Measurements from ENCODE around the gene PRSS16.
"Not testable (repeated sequence)": the region's sequence is repeated elsewhere in the genome, so short reads cannot be mapped to it uniquely, and the experiment has no call there.

PRSS16 gene, protein sequence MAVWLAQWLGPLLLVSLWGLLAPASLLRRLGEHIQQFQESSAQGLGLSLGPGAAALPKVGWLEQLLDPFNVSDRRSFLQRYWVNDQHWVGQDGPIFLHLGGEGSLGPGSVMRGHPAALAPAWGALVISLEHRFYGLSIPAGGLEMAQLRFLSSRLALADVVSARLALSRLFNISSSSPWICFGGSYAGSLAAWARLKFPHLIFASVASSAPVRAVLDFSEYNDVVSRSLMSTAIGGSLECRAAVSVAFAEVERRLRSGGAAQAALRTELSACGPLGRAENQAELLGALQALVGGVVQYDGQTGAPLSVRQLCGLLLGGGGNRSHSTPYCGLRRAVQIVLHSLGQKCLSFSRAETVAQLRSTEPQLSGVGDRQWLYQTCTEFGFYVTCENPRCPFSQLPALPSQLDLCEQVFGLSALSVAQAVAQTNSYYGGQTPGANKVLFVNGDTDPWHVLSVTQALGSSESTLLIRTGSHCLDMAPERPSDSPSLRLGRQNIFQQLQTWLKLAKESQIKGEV

DNA sequence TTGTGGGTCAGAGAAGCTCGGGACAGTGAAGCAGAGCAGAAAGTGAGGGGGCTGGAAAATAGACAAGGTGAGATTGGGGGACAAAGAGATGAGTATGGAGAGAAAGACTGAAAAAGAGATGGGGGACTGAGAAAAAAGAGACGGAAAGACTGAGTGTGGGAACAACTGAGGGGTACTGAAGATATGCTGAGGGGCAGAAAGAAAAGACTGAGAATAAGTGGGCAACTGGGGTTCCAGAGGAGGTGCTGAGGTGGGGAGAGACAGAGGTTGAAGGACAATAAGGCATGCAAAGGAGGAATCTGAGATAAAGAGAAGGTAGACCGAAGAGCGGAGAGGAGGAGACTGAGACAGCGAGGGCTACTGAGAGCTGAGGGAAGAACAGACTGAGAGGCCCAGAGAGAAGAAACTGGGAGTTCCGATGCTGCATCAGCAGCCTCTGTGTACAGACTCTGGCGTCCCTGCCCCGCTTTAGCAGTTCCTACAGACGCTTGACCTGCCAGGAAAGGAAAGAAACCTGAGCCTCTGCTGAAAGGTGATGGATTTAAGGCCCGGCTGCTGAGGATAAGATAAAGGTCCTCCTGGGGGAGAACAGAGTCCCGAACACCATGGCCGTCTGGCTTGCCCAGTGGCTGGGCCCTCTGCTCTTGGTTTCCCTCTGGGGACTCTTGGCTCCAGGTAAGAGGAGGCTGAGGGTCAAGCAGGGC, at the start of gene PRSS16:
TSS of gene PRSS16 (plus strand) at position 569 of the 704 bp plus-strand sequence. CDS start at position 606, 37 bp downstream.
- no peak within 1 kb of the TSS for H3K9ac ChIP-seq
- H3K36me3 ChIP-seq: no peaks in the 10 kb centered on the region
- H3K4me3 ChIP-seq: no peak within 1 kb of the TSS
- H3K4me2 ChIP-seq: no peak within 1 kb of the TSS
- H4K20me1 ChIP-seq: no peaks in the 10 kb centered on the region
- H3K27me3 ChIP-seq: peaks cover 0 to 19% (median 6%) of the 10 kb centered on the region in 11 experiments; a peak in 10 of 22 replicates
- no peak within 1 kb of the TSS for H3K27ac ChIP-seq
- no peak for TF ChIP-seq Cebpa-rat (IDR thresholded peaks at IDR 0.05)
- no peaks in the 10 kb centered on the region; a peak in 1 of 20 replicates for H3K4me1 ChIP-seq
- H3K9me3 ChIP-seq (replicated peaks in 1 of 11): peaks cover 0 to 11% (median 5%) of the 10 kb centered on the region in 11 experiments; a peak in 13 of 22 replicates

DNA sequence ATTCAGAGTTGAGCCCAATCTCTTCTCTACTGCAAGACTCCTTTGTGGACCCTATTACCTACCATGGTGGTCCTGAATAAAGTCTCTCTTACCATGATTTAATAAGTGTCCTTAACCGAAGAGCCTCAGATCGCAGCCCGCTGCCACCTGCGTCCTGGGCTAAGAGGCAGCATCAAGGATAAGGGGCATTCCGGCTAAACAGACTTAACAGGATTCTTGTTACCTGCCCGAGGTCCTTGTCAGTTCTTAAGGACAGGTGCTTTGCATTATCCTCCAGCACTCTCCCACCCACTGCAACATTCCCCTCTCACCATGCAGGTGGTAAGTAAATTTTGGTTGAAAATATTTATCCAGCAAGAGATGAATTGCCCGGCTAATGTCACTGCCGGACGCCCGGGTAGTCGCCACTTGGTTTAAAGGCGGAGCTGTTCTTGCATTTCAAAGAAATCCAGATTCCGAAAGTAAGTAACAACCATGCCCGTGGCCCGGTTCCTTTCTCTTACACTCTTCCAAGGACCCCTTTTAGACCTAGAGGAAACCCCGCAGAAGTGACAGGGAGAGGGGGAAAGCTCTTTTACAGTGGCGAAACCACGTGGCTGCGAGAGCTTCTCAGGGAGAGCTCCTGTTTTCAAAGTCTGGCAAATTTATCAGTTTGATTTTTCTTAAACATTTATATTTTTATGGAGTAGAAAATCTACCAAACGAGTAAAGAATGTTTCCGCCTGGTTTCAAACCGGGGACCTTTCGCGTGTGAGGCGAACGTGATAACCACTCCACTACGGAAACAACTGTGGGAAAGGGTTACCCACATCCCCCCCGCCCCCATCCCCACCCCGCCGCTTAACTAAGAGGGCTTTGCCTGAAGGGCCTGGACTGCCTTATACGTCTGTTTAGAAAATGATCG, 41.9 kb upstream of the PRSS16 start:
- Histone ChIP-seq H4K20me1 (no peaks in the 10 kb centered on the region), H3K27me3 (no peaks in the 10 kb centered on the region), H3K9me3 (replicated peaks in 1 of 11) (peaks cover 0 to 28% (median 9%) of the 10 kb centered on the region in 11 experiments; a peak in 14 of 22 replicates), H3K4me2 (no peak overlapping the region), H3K4me3 (no peak overlapping the region), H3K9ac (no peak overlapping the region), H3K36me3 (no peaks in the 10 kb centered on the region; a peak in 2 of 22 replicates), H3K27ac (no peak overlapping the region), H3K4me1 (no peaks in the 10 kb centered on the region)
- TF ChIP-seq Cebpa-rat (IDR thresholded peaks at IDR 0.05): no peak

DNA sequence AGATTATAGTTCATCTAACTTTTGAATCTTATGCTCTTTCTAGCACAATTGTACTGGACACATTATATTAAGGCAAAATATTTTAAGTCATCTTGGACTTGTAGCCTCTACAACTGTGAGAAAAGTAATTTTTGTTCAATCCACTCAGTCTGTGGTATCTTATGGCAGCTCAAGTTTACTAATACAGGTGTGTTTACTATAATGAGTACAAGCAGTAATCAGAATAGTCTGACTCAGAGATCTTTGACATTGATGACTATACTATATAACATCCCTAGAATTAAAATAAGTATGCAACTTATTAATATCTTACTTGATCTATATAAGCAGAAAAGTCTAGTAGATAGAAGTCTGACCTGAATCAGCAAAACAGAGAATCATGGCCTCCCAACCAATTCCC, 40.7 kb upstream of the PRSS16 start:
- Histone ChIP-seq H3K27ac (no peak overlapping the region), H3K9ac (no peak overlapping the region), H3K36me3 (no peaks in the 10 kb centered on the region; a peak in 2 of 22 replicates), H3K4me1 (no peaks in the 10 kb centered on the region), H3K27me3 (no peaks in the 10 kb centered on the region), H4K20me1 (no peaks in the 10 kb centered on the region), H3K9me3 (replicated peaks in 1 of 11) (peaks cover 10 to 39% (median 20%) of the 10 kb centered on the region in 11 experiments; a peak in 19 of 22 replicates), H3K4me3 (no peak overlapping the region), H3K4me2 (no peak overlapping the region)
- TF ChIP-seq Cebpa-rat (IDR thresholded peaks at IDR 0.05): no peak

DNA sequence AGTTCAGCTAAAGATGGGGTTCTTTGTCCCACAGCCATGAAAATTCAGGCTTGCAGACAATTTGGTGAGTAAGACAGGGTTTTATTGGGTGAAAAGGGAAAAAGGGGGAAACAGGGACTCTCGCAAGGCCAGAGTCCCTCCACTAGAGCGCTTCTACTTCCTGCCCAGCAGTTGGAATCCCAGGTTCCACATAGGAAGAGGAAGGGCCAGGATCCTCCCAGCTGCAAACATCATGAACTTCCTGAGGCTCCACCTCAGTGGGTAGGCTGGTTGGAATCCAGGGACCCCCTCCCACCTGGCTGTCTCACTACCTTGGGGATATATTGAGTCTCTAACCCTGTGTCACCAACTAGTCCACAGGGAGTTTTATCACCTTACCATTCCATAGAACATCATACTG, 39.5 kb upstream of the PRSS16 start:
- no peak for TF ChIP-seq Cebpa-rat (IDR thresholded peaks at IDR 0.05)
- no peak overlapping the region for H3K9ac ChIP-seq
- H3K4me3 ChIP-seq: no peak overlapping the region

DNA sequence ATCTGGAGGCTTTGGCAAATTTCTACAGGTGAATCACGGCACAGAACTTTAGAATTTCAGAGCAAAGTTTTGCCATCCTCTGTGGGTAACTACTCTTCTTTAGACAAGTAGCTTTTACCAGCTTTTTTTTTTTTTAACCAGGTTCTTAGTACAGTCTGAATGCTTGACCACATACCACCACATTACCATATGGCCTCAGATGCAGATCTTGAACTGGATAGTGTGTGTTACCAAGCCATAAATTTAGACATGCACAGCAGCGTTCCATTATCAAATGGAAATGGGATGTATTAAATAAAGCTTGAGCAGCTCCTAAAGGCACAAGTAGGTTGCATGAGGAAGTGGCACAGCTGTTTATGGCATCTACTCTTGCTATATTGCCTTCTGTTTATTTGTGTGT, 38.3 kb upstream of the PRSS16 start:
- no peak overlapping the region for H3K9ac ChIP-seq
- peaks cover 23 to 61% (median 39%) of the 10 kb centered on the region in 11 experiments for H3K9me3 ChIP-seq (replicated peaks in 1 of 11)
- H3K4me2 ChIP-seq: no peak overlapping the region
- H3K4me3 ChIP-seq: no peak overlapping the region
- H3K4me1 ChIP-seq: no peaks in the 10 kb centered on the region
- no peak overlapping the region for H3K27ac ChIP-seq
- no peak for TF ChIP-seq Cebpa-rat (IDR thresholded peaks at IDR 0.05)
- no peaks in the 10 kb centered on the region for H3K27me3 ChIP-seq
- no peaks in the 10 kb centered on the region; a peak in 2 of 22 replicates for H3K36me3 ChIP-seq
- H4K20me1 ChIP-seq: no peaks in the 10 kb centered on the region

More for the DNA sequence above, 39.5 kb upstream of the PRSS16 start:
- no peaks in the 10 kb centered on the region; a peak in 2 of 22 replicates for H3K36me3 ChIP-seq
- no peak overlapping the region for H3K4me2 ChIP-seq
- no peak overlapping the region for H3K27ac ChIP-seq
- H3K4me1 ChIP-seq: no peaks in the 10 kb centered on the region
- peaks cover 11 to 49% (median 28%) of the 10 kb centered on the region in 11 experiments; a peak in 19 of 22 replicates for H3K9me3 ChIP-seq (replicated peaks in 1 of 11)
- no peaks in the 10 kb centered on the region for H4K20me1 ChIP-seq
- H3K27me3 ChIP-seq: no peaks in the 10 kb centered on the region

DNA sequence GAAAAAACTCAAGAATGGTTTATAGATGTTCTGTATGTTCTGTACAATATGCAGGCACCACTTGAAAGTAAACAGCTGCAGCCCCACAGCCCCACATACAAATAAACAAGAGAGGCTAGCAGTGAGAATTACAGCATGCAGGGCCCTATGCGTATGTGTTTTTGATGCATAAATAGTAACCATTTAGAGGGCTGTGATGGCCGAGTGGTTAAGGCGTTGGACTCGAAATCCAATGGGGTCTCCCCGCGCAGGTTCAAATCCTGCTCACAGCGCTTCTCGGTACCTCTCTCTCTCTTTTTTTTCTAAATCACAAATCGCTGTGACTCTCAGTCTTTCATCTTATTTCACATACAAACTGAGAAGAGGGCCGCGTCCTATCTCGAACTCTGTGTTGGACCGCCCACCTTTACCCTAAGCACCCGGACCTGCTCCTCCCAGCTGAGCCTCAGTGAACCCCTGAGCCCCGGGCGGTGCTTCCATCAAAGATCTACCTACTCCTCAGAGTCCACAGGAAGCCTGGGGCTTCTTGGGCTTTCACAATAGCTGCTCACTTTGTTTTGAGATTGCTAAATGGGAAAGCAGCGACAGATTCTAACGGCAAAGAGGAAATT, 37.7 kb upstream of the PRSS16 start:
- Histone ChIP-seq H3K4me1 (no peaks in the 10 kb centered on the region), H3K27me3 (no peaks in the 10 kb centered on the region), H3K4me3 (no peak overlapping the region), H3K36me3 (no peaks in the 10 kb centered on the region; a peak in 3 of 22 replicates), H3K4me2 (no peak overlapping the region), H3K27ac (no peak overlapping the region), H3K9me3 (replicated peaks in 1 of 11) (peaks cover 27 to 66% (median 44%) of the 10 kb centered on the region in 11 experiments), H3K9ac (no peak overlapping the region), H4K20me1 (no peaks in the 10 kb centered on the region)
- no peak for TF ChIP-seq Cebpa-rat (IDR thresholded peaks at IDR 0.05)

DNA sequence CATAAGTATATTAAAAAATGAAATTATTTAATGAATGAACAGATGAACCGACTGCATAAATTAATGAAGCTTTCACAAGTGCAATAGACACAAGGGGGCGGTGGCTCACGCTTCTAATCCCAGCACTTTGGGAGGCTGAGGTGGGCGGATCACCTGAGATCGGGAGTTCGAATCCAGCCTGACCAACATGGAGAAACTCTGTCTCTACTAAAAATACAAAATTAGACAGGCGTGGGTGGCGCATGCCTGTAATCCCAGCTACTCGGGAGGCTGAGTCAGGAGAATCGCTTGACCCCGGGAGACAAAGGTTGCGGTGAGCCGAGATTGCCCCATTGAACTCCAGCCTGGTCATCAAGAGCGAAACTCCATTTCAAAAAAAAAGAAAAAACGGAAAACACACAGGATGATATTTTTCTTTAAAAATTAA, 34.4 kb upstream of the PRSS16 start:
- H3K9me3 ChIP-seq (replicated peaks in 1 of 11): peaks cover 56 to 93% (median 76%) of the 10 kb centered on the region in 11 experiments
- H3K36me3 ChIP-seq, H3K27me3 ChIP-seq, H4K20me1 ChIP-seq, H3K4me2 ChIP-seq, H3K4me3 ChIP-seq, H3K4me1 ChIP-seq, H3K9ac ChIP-seq, H3K27ac ChIP-seq: not testable (repeated sequence)

DNA sequence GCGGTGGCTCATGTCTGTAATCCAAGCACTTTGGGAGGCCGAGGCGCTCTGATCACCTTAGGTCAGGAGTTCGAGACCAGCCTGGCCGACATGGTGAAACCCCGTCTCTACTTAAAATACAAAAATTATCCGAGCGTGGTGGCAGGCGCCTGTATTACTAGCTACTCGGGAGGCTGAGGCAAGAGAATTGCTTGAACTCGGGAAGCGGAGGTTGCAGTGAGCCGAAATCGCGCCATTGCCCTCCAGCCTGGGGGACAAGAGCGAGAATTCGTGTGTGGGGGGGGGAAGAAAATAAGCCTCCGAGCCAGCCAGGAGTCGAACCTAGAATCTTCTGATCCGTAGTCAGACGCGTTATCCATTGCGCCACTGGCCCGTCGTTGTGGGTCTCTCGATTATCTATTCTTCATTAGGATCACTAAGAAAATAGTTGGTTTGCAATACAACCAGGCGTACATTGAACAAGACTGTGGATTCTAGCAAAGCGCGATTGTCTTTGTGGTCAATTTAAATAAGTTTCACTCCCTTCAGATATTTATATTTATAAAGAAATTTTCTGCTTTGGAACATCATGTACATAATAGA, 33.9 kb upstream of the PRSS16 start:
- Histone ChIP-seq H3K9ac (no peak overlapping the region), H3K4me1 (no peaks in the 10 kb centered on the region), H3K4me2 (no peak overlapping the region), H4K20me1 (no peaks in the 10 kb centered on the region), H3K27me3 (no peaks in the 10 kb centered on the region), H3K4me3 (no peak overlapping the region), H3K27ac (no peak overlapping the region), H3K9me3 (replicated peaks in 1 of 11) (peaks cover 59 to 93% (median 80%) of the 10 kb centered on the region in 11 experiments), H3K36me3 (peaks cover 0 to 7% (median 0%) of the 10 kb centered on the region in 11 experiments; a peak in 2 of 22 replicates)
- TF ChIP-seq Cebpa-rat (IDR thresholded peaks at IDR 0.05): no peak

Measured in BLaER1 treated with 17β-estradiol and CSF1 and Interleukin-3, amounts not matched to agents 10 nM and 100 nM (cell line).